Measurements from ENCODE around the gene CWC27. TPM values are rescaled to one million over a fixed set of nuclear protein-coding genes. Genes with fewer than 3 reads are reported as not detected.

Gene CWC27
- total RNA-seq, 1 experiment from 2014 or later = 42.7 TPM

DNA sequence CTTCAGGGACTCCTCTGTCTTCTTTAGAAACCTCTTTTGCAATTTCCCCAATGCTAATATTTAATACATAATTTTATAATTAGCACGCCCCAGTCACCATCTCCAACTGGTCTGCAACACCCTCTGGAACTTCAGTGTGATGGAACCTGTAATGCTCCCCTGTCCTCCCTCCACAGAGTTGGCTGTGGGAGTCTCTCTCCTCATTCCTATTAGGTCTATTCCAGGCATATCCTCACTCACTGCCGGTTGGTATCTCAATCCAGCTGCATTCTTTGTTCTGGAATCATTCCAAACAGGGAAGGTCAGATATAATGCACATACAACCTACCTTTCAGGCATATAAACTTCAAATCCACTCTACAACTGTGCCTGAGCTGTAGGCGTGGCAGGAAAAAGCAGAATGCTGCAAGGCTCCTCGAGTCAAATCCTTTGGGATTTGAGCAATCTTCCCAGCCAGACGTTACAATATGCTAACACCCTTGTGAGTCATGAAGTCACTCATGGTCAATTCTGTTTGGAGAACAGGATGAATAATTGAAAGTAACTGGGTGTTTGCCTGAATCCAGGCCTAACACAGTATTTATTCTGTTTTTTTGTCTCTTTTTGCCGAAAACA, 293.8 kb downstream of the CWC27 start:
- peaks cover 23% of the 10 kb centered on the region for H3K9me3 Mint-ChIP-seq
- ATAC-seq (no peak), DNase-seq (ENCODE audit: low spot score) (no peak)
- H3K27me3 Mint-ChIP-seq (ENCODE audit: low read depth) = no peaks in the 10 kb centered on the region
- no peak overlapping the region for H3K27ac Mint-ChIP-seq
- H3K4me1 Mint-ChIP-seq = peaks cover 14% of the 10 kb centered on the region
- TF ChIP-seq TEAD1 (CRISPR knock-in tag; IDR thresholded peaks at IDR 0.05) = no peak
- TF ChIP-seq RELA (CRISPR knock-in tag; IDR thresholded peaks at IDR 0.05; ENCODE audit: borderline replicate concordance) = no peak
- TF ChIP-seq GRHL2 (CRISPR knock-in tag; IDR thresholded peaks at IDR 0.05; ENCODE audit: insufficient replicate concordance, severe bottlenecking) = no peak
- TF ChIP-seq CBFB (CRISPR knock-in tag; IDR thresholded peaks at IDR 0.05; ENCODE audit: low read depth) = no peak
- no peak for TF ChIP-seq ARID4B (CRISPR knock-in tag; IDR thresholded peaks at IDR 0.05; ENCODE audit: borderline replicate concordance)
- TF ChIP-seq E2F4 (CRISPR knock-in tag; IDR thresholded peaks at IDR 0.05; ENCODE audit: borderline replicate concordance, low read depth) = no peak
- no peak for TF ChIP-seq IRF2 (CRISPR knock-in tag; IDR thresholded peaks at IDR 0.05; ENCODE audit: borderline replicate concordance, low read depth)
- no peak for TF ChIP-seq IRF1 (CRISPR knock-in tag; IDR thresholded peaks at IDR 0.05)
- TF ChIP-seq NFATC4 (CRISPR knock-in tag; IDR thresholded peaks at IDR 0.05) = no peak
- TF ChIP-seq, protein P1, sequence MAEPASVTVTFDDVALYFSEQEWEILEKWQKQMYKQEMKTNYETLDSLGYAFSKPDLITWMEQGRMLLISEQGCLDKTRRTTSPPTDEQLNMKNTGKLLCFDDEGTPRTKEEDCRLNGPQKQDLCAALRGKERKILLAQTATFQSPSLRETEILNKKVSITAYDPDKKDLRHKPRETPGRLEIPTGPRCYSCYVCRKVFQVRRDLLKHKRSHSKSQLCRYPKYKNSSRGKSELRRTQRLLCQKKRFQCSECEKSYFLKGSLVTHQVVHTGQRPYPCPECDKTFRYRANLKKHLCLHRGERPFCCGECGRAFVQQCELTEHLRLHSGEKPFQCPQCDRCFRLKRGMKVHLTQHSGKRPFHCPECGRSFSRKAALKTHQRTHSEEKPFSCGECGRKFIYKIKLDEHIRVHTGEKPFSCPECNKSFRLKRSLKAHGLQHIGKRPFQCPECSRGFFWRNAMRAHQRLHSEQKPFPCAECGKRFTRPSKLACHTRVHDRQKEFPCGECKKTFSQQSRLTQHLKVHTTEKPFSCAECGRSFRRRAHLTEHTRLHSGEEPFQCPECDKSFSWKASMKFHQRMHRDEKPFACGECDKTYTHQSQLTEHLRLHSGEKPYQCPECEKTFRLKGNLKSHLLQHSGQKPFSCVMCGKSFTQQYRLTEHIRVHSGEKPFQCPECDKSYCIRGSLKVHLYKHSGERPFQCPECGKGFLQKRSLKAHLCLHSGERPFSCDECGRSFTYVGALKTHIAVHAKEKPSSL (CRISPR knock-in tag; conservative IDR thresholded peaks at IDR 0.05) = no peak
- no peak for TF ChIP-seq PREB (CRISPR knock-in tag; IDR thresholded peaks at IDR 0.05; ENCODE audit: borderline replicate concordance)
- TF ChIP-seq, protein P2, sequence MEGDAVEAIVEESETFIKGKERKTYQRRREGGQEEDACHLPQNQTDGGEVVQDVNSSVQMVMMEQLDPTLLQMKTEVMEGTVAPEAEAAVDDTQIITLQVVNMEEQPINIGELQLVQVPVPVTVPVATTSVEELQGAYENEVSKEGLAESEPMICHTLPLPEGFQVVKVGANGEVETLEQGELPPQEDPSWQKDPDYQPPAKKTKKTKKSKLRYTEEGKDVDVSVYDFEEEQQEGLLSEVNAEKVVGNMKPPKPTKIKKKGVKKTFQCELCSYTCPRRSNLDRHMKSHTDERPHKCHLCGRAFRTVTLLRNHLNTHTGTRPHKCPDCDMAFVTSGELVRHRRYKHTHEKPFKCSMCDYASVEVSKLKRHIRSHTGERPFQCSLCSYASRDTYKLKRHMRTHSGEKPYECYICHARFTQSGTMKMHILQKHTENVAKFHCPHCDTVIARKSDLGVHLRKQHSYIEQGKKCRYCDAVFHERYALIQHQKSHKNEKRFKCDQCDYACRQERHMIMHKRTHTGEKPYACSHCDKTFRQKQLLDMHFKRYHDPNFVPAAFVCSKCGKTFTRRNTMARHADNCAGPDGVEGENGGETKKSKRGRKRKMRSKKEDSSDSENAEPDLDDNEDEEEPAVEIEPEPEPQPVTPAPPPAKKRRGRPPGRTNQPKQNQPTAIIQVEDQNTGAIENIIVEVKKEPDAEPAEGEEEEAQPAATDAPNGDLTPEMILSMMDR (IDR thresholded peaks at IDR 0.05) = no peak
- no peak for TF ChIP-seq TCF7 (CRISPR knock-in tag; IDR thresholded peaks at IDR 0.05; ENCODE audit: low read depth)
- TF ChIP-seq CDX4 (CRISPR knock-in tag; IDR thresholded peaks at IDR 0.05; ENCODE audit: borderline replicate concordance) = no peak
- TF ChIP-seq ZBTB21 (CRISPR knock-in tag; IDR thresholded peaks at IDR 0.05; ENCODE audit: borderline replicate concordance) = no peak
- no peak overlapping the region for H3K4me3 Mint-ChIP-seq
- H3K36me3 Mint-ChIP-seq = peaks cover 2% of the 10 kb centered on the region; the same call in 1 of the 2 replicates
- CTCF ChIA-PET = no interaction called here
- POLR2A ChIA-PET = no interaction called here

Data from WTC11 (cell line).